Fibroblast of skin of left quadriceps (primary cell): ENCODE measurements around the gene PCBD1.
A peak's percentile ranks its signal among the peaks of the same experiment; 100 is the strongest.
"Not testable (repeated sequence)": the region's sequence is repeated elsewhere in the genome, so short reads cannot be mapped to it uniquely, and the experiment has no call there.

ENCODE experiments used
- DNase-seq, 2 experiments: peaks; one replicate each; pipeline ENCODE4 v3.0.0-alpha.2; 2013; ENCODE audit warnings: low read depth in 2 of 2

The PCBD1 gene

DNA sequence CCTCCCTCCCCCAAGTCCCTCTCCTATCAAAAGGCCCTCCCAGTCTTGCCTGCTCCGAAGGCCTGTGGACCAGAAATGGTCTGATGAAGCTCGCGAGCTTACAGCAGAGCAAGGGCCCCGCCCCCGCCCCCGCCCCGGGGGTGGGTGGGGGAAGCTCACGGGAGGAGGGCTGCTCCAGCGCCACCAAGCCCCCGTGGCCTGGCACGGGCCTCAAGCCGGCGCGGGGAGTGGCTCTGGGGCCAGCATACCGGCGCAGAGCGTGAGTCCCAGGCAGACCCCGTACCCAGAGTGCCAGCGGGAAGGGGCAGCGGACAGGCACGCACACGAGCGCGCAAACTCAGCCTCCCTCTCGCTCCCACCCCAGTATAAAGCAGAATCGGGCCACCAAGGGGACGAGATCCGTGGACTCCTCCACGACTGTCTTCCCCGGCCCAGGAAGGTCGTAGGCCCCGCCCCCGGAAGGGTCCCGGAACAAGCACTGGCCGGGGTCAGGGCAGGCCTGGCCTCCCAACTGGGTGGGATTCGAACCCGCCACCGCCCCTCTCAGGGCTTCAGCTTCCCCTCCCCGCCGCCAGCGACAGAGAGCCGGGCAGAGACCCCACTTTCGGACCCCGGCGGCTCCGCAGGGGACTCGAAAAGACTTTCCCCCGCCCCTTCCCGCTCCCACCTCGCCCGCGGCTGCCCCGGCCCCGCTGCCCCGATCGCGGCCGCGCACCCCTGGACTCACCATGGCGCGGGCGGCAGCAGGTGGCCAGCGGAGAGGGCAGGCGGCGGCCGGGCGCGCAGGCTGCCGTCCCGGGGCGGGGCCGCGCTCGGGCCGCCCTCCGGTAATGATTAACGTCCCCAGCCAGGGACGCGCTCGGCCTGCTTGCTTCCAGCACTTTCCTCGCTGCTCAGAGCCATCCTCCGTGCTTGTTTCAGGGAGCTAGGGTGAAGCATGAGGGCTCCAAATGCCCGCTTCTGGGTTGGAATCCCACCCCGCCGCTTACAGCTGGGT lies at the start of gene PCBD1:
Gene PCBD1 (minus strand): TSS at position 762 of the 997 bp plus-strand sequence. CDS start 32 bp downstream, at position 730.
- DNase-seq, result peak; percentile 41 to 43

DNA sequence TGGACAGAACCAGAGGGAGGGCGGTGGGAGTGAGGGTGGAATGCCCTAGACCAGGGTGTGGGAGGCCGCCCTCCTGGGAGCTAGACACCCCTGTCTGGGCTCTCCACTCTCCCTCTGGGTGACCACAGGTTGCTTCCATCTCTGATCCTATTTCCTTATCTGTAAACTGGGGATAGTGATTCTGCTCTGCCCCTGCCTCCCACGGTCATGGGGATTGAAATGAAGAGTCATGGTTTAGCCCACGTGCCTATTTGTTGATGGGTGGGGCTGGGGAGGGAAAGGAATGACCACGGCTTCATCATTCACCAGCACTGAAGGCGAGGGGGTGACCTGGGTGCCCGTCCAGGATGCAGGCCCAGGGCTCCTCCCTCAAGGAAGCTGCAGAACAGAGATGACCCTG lies 49.3 kb upstream of the PCBD1 start:
- no peak for DNase-seq

DNA sequence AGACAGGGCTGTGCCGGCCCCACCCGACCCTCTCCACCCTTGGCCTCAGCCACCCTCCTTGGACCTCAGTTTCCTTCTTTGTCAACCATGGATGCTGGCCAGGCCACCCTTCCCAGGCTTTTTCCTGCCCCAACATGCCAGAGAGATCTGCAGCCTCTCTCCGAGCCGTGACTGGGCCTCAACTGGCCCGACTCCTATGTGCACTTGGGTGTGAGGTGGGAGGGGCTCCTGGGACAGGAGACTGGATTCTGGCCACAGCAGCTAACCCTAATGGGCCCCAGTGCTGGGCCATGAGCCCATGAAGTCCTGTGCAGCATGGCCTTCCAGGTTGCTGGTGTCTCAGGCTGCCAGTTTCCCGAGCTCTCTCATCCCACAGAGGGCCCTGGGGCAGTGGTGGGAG lies 47.7 kb upstream of the PCBD1 start:
- DNase-seq, result no peak

DNA sequence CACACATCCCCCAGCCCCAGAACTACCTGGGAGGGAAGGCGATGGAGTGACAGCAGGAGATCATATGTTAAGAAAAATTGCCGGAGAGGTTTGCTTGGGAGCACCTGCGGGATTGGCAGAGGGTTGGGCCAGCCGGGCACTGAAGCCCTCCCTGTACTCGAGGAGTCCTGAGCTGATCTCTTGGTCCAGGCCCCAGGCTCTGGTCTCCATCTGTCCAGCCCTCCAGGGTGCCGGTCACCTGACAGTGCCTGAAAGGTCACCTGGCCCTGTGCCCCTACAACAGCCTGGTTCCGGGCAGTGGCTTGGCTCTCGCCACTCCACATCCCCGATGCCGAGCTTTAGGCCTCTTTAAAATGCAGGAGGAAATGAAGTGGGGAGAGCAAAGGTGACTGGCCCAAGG lies 47.3 kb upstream of the PCBD1 start:
- DNase-seq, result no peak

GRCh38 chr10:70935125-70935625 lies 46.8 kb upstream of the PCBD1 start:
- DNase-seq, result no peak

- DNase-seq, result no peak
These were observed 46.3 kb upstream of the PCBD1 start for GRCh38 chr10:70934701-70935100.

GRCh38 chr10:70932392-70933196 lies 44.2 kb upstream of the PCBD1 start:
- peak; percentile 9 to 11 for DNase-seq

DNA sequence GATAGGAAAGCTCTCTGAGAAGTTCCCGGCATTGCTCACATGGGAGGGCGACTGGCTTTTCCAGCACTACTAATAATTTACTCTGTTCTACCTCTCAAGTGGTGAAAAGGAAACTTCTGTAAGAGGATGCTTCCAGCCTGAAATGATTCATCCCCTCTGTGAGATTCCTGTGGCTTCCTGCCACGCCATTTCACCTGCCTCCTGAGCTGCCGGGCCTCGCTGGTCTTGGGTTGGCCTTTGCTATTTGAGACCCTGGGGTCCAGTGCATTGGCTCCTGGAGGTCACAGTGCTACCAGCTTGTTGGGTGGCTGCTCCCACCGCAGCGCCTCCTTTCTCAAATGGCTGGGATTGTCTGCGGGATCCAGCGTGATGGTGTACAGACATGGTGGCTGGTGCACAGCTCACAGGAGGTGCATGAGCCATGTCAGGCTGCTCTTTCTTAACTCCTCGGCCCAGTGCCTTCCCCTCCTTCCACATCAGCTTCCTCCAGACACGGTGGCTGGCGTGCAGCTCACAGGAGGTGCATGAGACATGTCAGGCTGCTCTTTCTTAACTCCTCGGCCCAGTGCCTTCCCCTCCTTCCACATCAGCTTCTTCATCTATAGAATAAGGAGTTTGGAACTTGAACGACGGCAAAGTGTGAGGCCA lies 42.9 kb upstream of the PCBD1 start:
- peak; percentile 8 to 14 for DNase-seq

GRCh38 chr10:70930263-70931000 lies 42.1 kb upstream of the PCBD1 start:
- no peak for DNase-seq

- no peak for DNase-seq
These were observed 39.8 kb upstream of the PCBD1 start for GRCh38 chr10:70928140-70928539.

DNA sequence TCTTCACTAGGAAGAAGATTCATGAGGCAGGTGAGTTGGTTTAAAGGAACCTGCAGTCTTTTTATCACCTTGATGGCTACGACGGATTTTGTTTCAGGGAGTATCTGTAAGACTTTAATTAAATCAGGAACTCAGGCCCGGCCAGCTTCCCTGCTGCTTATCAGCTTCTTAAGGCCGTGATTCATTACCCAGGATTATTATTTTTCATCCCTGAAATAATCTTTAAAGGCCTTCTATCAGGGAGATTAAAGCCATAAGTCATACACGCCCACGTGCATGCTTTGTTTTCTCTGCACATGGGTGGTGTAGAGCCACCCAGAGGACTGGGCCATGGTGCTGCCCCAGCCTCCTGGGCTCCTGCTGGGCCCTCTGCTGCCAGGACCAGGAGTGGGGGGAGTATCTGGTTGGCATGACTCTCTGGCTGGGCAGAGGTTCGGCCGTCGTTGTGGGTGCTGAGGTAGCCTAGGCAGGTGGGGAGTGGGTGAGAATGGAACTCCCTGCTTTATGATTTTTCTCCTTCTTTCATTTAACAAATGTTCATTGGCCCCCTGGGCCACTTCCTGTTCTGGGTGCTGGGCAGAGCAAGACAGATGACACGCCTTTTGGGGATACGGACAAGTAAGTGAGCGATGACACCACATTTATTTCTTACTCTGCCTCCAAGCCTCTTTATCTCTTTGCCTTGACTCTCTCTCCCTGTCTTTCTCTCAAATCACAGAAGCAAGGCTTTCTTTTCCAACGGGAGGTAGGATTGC lies 39.0 kb upstream of the PCBD1 start:
- no peak for DNase-seq

DNA sequence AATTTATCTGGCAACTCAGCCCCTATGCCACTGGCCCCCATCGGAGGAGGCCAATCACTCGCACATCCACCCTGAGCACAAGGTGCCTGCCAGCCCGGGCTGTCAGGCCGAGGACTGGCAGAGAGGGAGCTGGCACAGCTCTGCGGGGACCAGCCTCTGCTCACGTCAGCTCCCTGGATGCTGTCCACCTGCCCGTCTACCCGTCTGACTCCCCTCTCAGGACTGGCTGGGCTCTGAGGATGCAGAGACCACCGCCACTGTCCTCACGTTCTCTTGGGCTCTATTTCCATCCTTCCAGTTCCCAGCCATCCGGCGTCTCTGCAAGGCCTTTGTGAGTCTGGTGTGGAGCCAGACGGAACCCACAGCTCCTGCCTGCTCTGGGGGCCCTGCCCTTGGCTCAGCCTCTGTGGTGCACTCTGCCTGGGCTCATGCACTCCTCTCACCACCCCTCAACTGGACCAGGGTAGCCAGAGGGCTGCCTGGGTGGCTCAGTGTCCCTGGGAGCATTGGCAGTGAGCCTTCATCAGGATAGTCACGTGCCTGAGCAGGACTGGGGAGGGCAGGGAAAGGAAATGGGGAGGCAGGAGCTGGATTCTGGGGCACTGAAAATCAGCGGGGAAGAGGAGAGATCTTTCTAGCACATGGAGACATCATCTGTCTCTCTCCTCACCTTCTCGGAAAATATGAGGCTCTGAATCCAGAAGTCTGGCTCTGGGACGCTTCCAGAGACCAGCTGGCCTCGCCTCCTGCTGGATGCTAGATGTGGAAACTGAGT lies 38.0 kb upstream of the PCBD1 start:
- DNase-seq, result no peak

DNA sequence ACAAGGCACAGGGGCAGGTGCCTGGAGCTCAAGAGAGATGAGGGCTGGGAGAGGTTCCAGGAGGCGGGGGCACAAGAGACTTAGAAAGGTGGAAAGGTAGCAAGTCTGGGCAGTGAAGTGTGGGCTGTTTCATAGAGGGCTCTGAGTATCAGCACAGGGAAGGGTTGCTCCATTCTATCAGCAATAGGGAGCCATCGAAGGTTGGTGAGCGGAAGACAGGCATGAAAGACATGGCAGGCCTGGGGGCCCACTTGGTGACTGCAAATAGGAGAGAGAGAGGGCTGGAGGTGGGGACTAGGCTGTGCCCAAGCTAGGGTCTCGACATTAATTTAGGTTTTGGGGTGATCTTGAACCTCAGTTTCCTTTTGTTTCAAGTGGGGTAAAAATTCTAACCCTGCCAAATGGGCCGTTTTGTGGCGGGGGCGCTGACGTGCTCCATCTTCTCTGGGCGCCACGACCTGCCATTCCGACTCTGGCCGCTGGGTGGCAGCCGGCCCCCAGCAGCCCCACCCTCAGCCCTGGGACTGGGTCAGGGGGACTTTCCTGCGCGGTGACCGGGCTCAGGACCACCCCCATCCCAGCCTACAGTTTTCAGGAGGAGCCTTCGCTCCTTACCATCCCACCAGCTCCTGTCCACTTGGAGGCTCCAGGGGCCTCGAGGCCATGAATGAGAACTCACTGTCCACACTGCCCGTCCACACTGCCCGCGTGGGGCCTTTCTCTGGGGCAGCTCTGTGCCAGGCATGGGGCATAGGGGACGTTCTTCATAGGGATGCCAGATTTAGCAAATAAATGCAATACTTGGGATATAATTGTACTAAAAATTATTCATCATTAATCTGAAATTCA lies 37.2 kb upstream of the PCBD1 start:
- no peak for DNase-seq

DNA sequence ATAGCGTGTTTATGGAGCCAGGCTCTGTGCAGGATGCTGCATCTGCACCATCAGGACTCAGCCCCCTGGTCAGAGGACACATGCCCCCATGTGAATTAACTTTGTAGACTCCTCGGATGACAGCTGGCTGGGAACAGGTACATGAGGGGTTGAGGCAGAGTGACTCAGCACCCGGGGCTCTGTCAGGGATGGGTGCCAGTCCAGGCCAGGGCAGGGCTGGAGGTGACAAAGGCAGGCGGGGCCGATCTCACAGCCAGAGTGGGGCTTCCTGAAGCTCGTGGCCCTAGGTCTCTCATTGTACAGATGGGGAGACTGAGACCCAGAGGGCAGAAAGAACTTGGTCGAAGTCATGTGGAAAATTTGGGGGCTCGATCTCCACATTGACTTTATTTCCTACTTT lies 35.3 kb upstream of the PCBD1 start:
- no peak for DNase-seq

- DNase-seq, result no peak
These were observed 32.9 kb upstream of the PCBD1 start for GRCh38 chr10:70921285-70921684.

- no peak for DNase-seq
These were observed 32.2 kb upstream of the PCBD1 start for GRCh38 chr10:70920519-70920918.

DNA sequence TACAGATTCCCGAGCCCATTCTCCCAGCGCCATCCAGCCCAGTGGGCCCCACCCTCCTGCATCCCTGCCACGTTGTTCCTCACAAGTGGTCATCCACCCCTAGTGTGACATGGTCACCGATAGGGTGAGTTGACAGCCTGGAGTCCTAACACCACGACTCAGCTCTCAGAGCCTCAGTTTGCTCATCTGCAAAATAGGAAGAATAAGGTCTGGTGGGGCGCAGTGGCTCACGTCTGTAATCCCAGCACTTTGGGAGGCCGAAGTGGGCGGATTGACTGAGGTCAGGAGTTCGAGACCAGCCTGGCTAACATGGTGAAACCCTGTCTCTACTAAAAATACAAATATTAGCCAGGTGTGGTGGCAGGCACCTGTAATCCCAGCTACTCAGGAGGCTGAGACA lies 31.5 kb upstream of the PCBD1 start:
- not testable (repeated sequence) for DNase-seq

- no peak for DNase-seq
These were observed 30.6 kb upstream of the PCBD1 start for GRCh38 chr10:70918851-70919530.
